HepG2 (cell line): ENCODE results near the gene ZFYVE28. TPM values are rescaled to one million over a fixed set of nuclear protein-coding genes. Genes with fewer than 3 reads are reported as not detected.

Source experiments
- ASH2L ChIP-seq: fragments of 300-600, 200-600 bp; sonication (generic); IDR thresholded peaks from 2 replicates; pipeline ENCODE4 v1.7.0; 2017; ENCODE audit warnings: low read depth, mild to moderate bottlenecking, moderate library complexity, mixed read lengths, low read length; ENCODE audit not compliant: insufficient read length
- EHMT2 ChIP-seq: fragments of 200-600 bp; sonication (generic); IDR thresholded peaks from 2 replicates; pipeline ENCODE4 v1.7.0; 2017; ENCODE audit warnings: antibody characterized with exemption, low read depth, low read length, borderline replicate concordance
- ELF4 ChIP-seq: sonication (generic); formaldehyde crosslinking; IDR thresholded peaks from 2 replicates; pipeline ENCODE4 v1.5.0; 2020; ENCODE audit warnings: missing genetic modification reagents, mild to moderate bottlenecking, moderate library complexity, borderline replicate concordance
- GZF1 ChIP-seq: sonication (generic); formaldehyde crosslinking; IDR thresholded peaks from 2 replicates; pipeline ENCODE4 v1.5.1; 2020; ENCODE audit warnings: mild to moderate bottlenecking, missing genetic modification reagents
- MED8 ChIP-seq: sonication (generic); formaldehyde crosslinking; IDR thresholded peaks from 2 replicates; pipeline ENCODE4 v1.8.1; 2023; ENCODE audit warnings: mild to moderate bottlenecking, missing genetic modification reagents; ENCODE audit not compliant: insufficient replicate concordance
- MIER3 ChIP-seq: IDR thresholded peaks from 2 replicates; pipeline ENCODE4 v1.6.1; 2016; ENCODE audit warnings: missing compliant biosample characterization, borderline replicate concordance
- PLRG1 ChIP-seq: fragments of 450-650 bp; conservative IDR thresholded peaks from 2 replicates; pipeline ENCODE4 v1.6.1; 2016
- REPIN1 ChIP-seq: sonication (generic); formaldehyde crosslinking; IDR thresholded peaks from 2 replicates; pipeline ENCODE4 v1.8.0; 2022; ENCODE audit warnings: missing genetic modification reagents, low read depth, mild to moderate bottlenecking, borderline replicate concordance
- SP1 ChIP-seq, 2 experiments: fragments of 450-650 bp in 1 of 2; sonication (generic) in 1 of 2; formaldehyde crosslinking in 1 of 2; IDR thresholded peaks; 2 replicates each; pipeline versions ENCODE4 v1.4.0 to v1.6.1; 2016 to 2020; ENCODE audit warnings: missing genetic modification reagents in 1 of 2
- ZBTB1 ChIP-seq: sonication (generic); formaldehyde crosslinking; IDR thresholded peaks from 2 replicates; pipeline ENCODE4 v1.4.0; 2020; ENCODE audit warnings: missing genetic modification reagents, borderline replicate concordance
- ZNF225 ChIP-seq: sonication (generic); formaldehyde crosslinking; IDR thresholded peaks from 2 replicates; pipeline ENCODE4 v1.4.0; 2020; ENCODE audit warnings: mild to moderate bottlenecking, missing genetic modification reagents
- ZNF230 ChIP-seq: sonication (generic); formaldehyde crosslinking; IDR thresholded peaks from 2 replicates; pipeline ENCODE4 v1.4.0; 2020; ENCODE audit warnings: mild to moderate bottlenecking, missing genetic modification reagents
- ZNF329 ChIP-seq: sonication (generic); formaldehyde crosslinking; IDR thresholded peaks from 2 replicates; pipeline ENCODE4 v1.9.0; 2021; ENCODE audit warnings: low read depth, mild to moderate bottlenecking, missing genetic modification reagents
- ZNF678 ChIP-seq: sonication (generic); formaldehyde crosslinking; IDR thresholded peaks from 2 replicates; pipeline ENCODE4 v1.4.0; 2020; ENCODE audit warnings: mild to moderate bottlenecking, missing genetic modification reagents
- ZNF792 ChIP-seq: IDR thresholded peaks from 2 replicates; pipeline ENCODE4 v1.6.1; 2016
- polyA plus RNA-seq, 8 experiments: library from polyadenylated mRNA; depleted of rRNA in 3 of 8; stranded (reverse) in 7 of 8; unstranded in 1 of 8; fragments of >200 nt; fragmentation: Illumina TruSeq in 4 of 8; extraction: Trizol in 4 of 8; gene quantifications; 2 replicates each; pipeline versions ENCODE4 v1.2.1 to v1.2.3, GENCODE V29; 2011 to 2016; ENCODE audit warnings: low read depth in 4 of 8, missing spikeins in 1 of 8, mixed read lengths in 1 of 8; ENCODE audit not compliant: insufficient read depth in 1 of 8
- total RNA-seq, 5 experiments: library from RNA; depleted of rRNA; stranded (reverse); fragments of >200 nt; fragmentation: Illumina TruSeq; extraction: Trizol; gene quantifications; 2 replicates each; pipeline ENCODE4 v1.2.3, GENCODE V29; 2016; ENCODE audit warnings: low read depth in 1 of 5
- TF ChIP-seq, protein P1 (sequence below): sonication (generic); formaldehyde crosslinking; IDR thresholded peaks from 2 replicates; pipeline ENCODE4 v1.4.0; 2020; ENCODE audit warnings: missing genetic modification reagents
- TF ChIP-seq, protein P2 (sequence below): sonication (generic); formaldehyde crosslinking; IDR thresholded peaks from 2 replicates; pipeline ENCODE4 v1.4.0; 2020; ENCODE audit warnings: missing genetic modification reagents
- TF ChIP-seq, protein P3 (sequence below): IDR thresholded peaks from 2 replicates; pipeline ENCODE4 v1.4.0; 2020; ENCODE audit warnings: mild to moderate bottlenecking, missing genetic modification reagents
- TF ChIP-seq, protein P4 (sequence below): fragments of 450-650 bp; IDR thresholded peaks from 2 replicates; pipeline ENCODE4 v1.6.1; 2017

Gene ZFYVE28
- total and polyA plus RNA-seq, 2 of the 13 experiments (the other 11 are each of a cell fraction or from before 2014, with no cell fraction given): 0.12 to 0.22 TPM

DNA sequence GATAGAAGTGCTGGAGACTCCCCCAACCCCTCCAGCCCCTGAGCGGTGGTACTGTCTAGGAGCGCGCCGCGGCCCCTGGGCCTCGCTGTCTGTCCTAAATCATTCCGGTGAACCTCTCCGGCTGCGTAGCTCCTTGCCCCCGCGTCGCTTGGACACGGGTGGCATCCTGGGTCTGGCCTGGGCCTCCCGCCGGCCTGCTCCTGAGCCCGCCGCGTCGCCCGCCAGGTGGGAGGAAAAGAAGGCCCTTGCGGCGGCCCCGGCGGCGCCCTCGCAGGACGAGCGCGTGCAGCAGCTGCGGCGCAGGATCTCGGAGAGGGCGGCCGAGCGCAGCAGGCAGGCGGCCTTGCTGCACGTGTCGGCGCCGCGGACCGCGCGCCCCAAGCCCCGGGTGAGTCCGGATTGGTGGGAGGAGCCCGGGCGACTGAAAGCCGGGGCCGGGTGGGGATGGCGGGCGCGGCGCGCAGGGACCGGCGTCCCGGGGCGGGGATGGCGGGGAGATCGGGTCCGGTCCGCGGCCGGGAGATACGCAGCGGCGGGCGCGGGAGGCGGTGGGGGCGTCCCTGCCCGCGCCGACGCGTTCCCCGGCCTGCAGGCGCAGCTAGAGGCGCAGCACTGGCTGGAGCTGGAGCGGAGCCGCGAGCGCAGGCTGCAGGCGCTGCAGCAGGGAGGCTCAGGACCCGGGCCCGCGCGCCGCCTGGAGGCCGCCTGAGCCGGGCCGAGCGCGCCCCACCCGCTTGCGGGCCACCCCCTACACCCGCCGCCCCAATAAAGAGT lies 44.0 kb upstream of the ZFYVE28 start (continued):
- TF ChIP-seq, protein P1, sequence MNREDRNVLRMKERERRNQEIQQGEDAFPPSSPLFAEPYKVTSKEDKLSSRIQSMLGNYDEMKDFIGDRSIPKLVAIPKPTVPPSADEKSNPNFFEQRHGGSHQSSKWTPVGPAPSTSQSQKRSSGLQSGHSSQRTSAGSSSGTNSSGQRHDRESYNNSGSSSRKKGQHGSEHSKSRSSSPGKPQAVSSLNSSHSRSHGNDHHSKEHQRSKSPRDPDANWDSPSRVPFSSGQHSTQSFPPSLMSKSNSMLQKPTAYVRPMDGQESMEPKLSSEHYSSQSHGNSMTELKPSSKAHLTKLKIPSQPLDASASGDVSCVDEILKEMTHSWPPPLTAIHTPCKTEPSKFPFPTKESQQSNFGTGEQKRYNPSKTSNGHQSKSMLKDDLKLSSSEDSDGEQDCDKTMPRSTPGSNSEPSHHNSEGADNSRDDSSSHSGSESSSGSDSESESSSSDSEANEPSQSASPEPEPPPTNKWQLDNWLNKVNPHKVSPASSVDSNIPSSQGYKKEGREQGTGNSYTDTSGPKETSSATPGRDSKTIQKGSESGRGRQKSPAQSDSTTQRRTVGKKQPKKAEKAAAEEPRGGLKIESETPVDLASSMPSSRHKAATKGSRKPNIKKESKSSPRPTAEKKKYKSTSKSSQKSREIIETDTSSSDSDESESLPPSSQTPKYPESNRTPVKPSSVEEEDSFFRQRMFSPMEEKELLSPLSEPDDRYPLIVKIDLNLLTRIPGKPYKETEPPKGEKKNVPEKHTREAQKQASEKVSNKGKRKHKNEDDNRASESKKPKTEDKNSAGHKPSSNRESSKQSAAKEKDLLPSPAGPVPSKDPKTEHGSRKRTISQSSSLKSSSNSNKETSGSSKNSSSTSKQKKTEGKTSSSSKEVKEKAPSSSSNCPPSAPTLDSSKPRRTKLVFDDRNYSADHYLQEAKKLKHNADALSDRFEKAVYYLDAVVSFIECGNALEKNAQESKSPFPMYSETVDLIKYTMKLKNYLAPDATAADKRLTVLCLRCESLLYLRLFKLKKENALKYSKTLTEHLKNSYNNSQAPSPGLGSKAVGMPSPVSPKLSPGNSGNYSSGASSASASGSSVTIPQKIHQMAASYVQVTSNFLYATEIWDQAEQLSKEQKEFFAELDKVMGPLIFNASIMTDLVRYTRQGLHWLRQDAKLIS (CRISPR knock-in tag): no peak
- no peak for TF ChIP-seq EHMT2
- TF ChIP-seq MED8 (CRISPR knock-in tag): no peak
- TF ChIP-seq REPIN1: 0 out of 2 replicates have a peak, but pooled peaks have one; percentile 27
- no peak for TF ChIP-seq ZNF792 (CRISPR knock-in tag)
- no peak for TF ChIP-seq ELF4
- no peak for TF ChIP-seq ASH2L
- no peak for TF ChIP-seq ZBTB1
- TF ChIP-seq, protein P2, sequence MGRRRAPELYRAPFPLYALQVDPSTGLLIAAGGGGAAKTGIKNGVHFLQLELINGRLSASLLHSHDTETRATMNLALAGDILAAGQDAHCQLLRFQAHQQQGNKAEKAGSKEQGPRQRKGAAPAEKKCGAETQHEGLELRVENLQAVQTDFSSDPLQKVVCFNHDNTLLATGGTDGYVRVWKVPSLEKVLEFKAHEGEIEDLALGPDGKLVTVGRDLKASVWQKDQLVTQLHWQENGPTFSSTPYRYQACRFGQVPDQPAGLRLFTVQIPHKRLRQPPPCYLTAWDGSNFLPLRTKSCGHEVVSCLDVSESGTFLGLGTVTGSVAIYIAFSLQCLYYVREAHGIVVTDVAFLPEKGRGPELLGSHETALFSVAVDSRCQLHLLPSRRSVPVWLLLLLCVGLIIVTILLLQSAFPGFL (CRISPR knock-in tag): 0 out of 2 replicates have a peak, but pooled peaks have one; percentile 53
- peak; percentile 43; the same call in 1 of the 2 replicates for TF ChIP-seq ZNF678 (CRISPR knock-in tag)
- TF ChIP-seq, protein P3, sequence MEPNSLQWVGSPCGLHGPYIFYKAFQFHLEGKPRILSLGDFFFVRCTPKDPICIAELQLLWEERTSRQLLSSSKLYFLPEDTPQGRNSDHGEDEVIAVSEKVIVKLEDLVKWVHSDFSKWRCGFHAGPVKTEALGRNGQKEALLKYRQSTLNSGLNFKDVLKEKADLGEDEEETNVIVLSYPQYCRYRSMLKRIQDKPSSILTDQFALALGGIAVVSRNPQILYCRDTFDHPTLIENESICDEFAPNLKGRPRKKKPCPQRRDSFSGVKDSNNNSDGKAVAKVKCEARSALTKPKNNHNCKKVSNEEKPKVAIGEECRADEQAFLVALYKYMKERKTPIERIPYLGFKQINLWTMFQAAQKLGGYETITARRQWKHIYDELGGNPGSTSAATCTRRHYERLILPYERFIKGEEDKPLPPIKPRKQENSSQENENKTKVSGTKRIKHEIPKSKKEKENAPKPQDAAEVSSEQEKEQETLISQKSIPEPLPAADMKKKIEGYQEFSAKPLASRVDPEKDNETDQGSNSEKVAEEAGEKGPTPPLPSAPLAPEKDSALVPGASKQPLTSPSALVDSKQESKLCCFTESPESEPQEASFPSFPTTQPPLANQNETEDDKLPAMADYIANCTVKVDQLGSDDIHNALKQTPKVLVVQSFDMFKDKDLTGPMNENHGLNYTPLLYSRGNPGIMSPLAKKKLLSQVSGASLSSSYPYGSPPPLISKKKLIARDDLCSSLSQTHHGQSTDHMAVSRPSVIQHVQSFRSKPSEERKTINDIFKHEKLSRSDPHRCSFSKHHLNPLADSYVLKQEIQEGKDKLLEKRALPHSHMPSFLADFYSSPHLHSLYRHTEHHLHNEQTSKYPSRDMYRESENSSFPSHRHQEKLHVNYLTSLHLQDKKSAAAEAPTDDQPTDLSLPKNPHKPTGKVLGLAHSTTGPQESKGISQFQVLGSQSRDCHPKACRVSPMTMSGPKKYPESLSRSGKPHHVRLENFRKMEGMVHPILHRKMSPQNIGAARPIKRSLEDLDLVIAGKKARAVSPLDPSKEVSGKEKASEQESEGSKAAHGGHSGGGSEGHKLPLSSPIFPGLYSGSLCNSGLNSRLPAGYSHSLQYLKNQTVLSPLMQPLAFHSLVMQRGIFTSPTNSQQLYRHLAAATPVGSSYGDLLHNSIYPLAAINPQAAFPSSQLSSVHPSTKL: no peak
- no peak for TF ChIP-seq MIER3 (CRISPR knock-in tag)
- no peak; the same call in 1 of the 2 replicates for TF ChIP-seq ZNF329
- TF ChIP-seq SP1 (IDR thresholded peaks at IDR 0.05): no peak
- no peak for TF ChIP-seq SP1 (CRISPR knock-in tag; IDR thresholded peaks at IDR 0.05)
- no peak for TF ChIP-seq PLRG1
- no peak for TF ChIP-seq GZF1 (CRISPR knock-in tag)
- no peak for TF ChIP-seq ZNF230 (CRISPR knock-in tag)
- TF ChIP-seq ZNF225: peak; percentile 83; the same call in 1 of the 2 replicates
- TF ChIP-seq, protein P4, sequence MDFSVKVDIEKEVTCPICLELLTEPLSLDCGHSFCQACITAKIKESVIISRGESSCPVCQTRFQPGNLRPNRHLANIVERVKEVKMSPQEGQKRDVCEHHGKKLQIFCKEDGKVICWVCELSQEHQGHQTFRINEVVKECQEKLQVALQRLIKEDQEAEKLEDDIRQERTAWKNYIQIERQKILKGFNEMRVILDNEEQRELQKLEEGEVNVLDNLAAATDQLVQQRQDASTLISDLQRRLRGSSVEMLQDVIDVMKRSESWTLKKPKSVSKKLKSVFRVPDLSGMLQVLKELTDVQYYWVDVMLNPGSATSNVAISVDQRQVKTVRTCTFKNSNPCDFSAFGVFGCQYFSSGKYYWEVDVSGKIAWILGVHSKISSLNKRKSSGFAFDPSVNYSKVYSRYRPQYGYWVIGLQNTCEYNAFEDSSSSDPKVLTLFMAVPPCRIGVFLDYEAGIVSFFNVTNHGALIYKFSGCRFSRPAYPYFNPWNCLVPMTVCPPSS: no peak
